ENCODE data around the gene METTL15. TPM values are rescaled to one million over a fixed set of nuclear protein-coding genes. Genes with fewer than 3 reads are reported as not detected.
"Not testable (repeated sequence)": the region's sequence is repeated elsewhere in the genome, so short reads cannot be mapped to it uniquely, and the experiment has no call there.

Gene METTL15
- total RNA-seq, 1 donor from 2014 or later: 10.5 TPM

GRCh38 chr11:28209906-28210305 lies 101.7 kb downstream of the METTL15 start:
- peaks cover 15% of the 10 kb centered on the region for H3K36me3 ChIP-seq
- no peak for DNase-seq
- intact Hi-C loops (cut with micrococcal nuclease): no loop called here
- H3K4me1 ChIP-seq: no peaks in the 10 kb centered on the region
- no peaks in the 10 kb centered on the region for H3K9me3 ChIP-seq (replicated peaks)
- H3K4me3 ChIP-seq: no peak overlapping the region
- H3K27ac ChIP-seq (replicated peaks): no peak overlapping the region
- no peaks in the 10 kb centered on the region for H3K27me3 ChIP-seq (ENCODE audit: low read depth)
- no peak for TF ChIP-seq CTCF (IDR thresholded peaks at IDR 0.05; ENCODE audit: borderline replicate concordance)

- H3K36me3 ChIP-seq; H3K9me3 ChIP-seq (replicated peaks); intact Hi-C loops (cut with micrococcal nuclease); H3K4me3 ChIP-seq; H3K27ac ChIP-seq (replicated peaks); H3K27me3 ChIP-seq (ENCODE audit: low read depth); H3K4me1 ChIP-seq; DNase-seq: not testable (repeated sequence)
Measured at GRCh38 chr11:28222063-28222462, 113.9 kb downstream of the METTL15 start.

GRCh38 chr11:28223577-28223976 lies 115.4 kb downstream of the METTL15 start:
- H3K36me3 ChIP-seq: no peaks in the 10 kb centered on the region
- no peaks in the 10 kb centered on the region for H3K27me3 ChIP-seq (ENCODE audit: low read depth)
- intact Hi-C loops (cut with micrococcal nuclease): no loop called here
- no peaks in the 10 kb centered on the region for H3K9me3 ChIP-seq (replicated peaks)
- no peak for DNase-seq
- no peak for TF ChIP-seq CTCF (IDR thresholded peaks at IDR 0.05; ENCODE audit: borderline replicate concordance)
- H3K27ac ChIP-seq (replicated peaks): no peak overlapping the region
- no peak overlapping the region for H3K4me3 ChIP-seq
- H3K4me1 ChIP-seq: no peaks in the 10 kb centered on the region

GRCh38 chr11:28223994-28224393 lies 115.8 kb downstream of the METTL15 start:
- Histone ChIP-seq H3K4me3 (no peak overlapping the region), H3K27me3 (ENCODE audit: low read depth) (no peaks in the 10 kb centered on the region), H3K9me3 (replicated peaks) (peaks cover 3% of the 10 kb centered on the region), H3K27ac (replicated peaks) (no peak overlapping the region), H3K36me3 (no peaks in the 10 kb centered on the region), H3K4me1 (no peaks in the 10 kb centered on the region)
- TF ChIP-seq CTCF (IDR thresholded peaks at IDR 0.05; ENCODE audit: borderline replicate concordance): no peak
- intact Hi-C loops (cut with micrococcal nuclease): no loop called here
- no peak for DNase-seq

- Histone ChIP-seq H3K4me3 (no peak overlapping the region), H3K27ac (replicated peaks) (no peak overlapping the region), H3K36me3 (no peaks in the 10 kb centered on the region), H3K4me1 (no peaks in the 10 kb centered on the region), H3K27me3 (ENCODE audit: low read depth) (no peaks in the 10 kb centered on the region), H3K9me3 (replicated peaks) (peaks cover 10% of the 10 kb centered on the region)
- intact Hi-C loops (cut with micrococcal nuclease): no loop called here
- no peak for DNase-seq
- no peak for TF ChIP-seq CTCF (IDR thresholded peaks at IDR 0.05; ENCODE audit: borderline replicate concordance)
Measured at GRCh38 chr11:28227460-28227859, 119.3 kb downstream of the METTL15 start.

GRCh38 chr11:28228196-28228895 lies 120.2 kb downstream of the METTL15 start:
- DNase-seq: no peak
- Histone ChIP-seq H3K4me1 (no peaks in the 10 kb centered on the region), H3K27me3 (ENCODE audit: low read depth) (no peaks in the 10 kb centered on the region), H3K9me3 (replicated peaks) (peaks cover 10% of the 10 kb centered on the region), H3K27ac (replicated peaks) (no peak overlapping the region), H3K36me3 (no peaks in the 10 kb centered on the region), H3K4me3 (no peak overlapping the region)
- intact Hi-C loops (cut with micrococcal nuclease): no loop called here
- TF ChIP-seq CTCF (IDR thresholded peaks at IDR 0.05; ENCODE audit: borderline replicate concordance): no peak

All from left ventricle myocardium inferior (tissue), 1 donor.